ENCODE measurements around the gene CTNNA3. TPM values are rescaled to one million over a fixed set of nuclear protein-coding genes. Genes with fewer than 3 reads are reported as not detected.

CTNNA3 gene
- total and polyA plus RNA-seq, 7 donors: 0.85 to 66.2 (median 28.1) TPM

- Histone ChIP-seq H3K9me3 (no peaks in the 10 kb centered on the region), H3K4me3 (no peak overlapping the region), H3K27ac (no peak overlapping the region), H3K4me1 (peaks cover 34% of the 10 kb centered on the region), H3K27me3 (ENCODE audit: insufficient read depth in 3 of 3, low read length in 2 of 3) (no peaks in the 10 kb centered on the region), H3K36me3 (ENCODE audit: insufficient read depth in 1 of 2, low read depth in 1 of 2) (no peaks in the 10 kb centered on the region)
- intact Hi-C loops (cut with DNase I): no loop called here
- DNase-seq (no peak), ATAC-seq (peak in 3 of 4 donors; percentile 56 to 79 (median 56))
- 8 to 30% (median 17%) methylated on average over 1 of the region's 1 CpG for WGBS, 3 donors
- TF ChIP-seq CTCF (IDR thresholded peaks at IDR 0.05): no peak
These were observed 868.6 kb downstream of the CTNNA3 start for GRCh38 chr10:66827353-66827752.

- Histone ChIP-seq H3K36me3 (ENCODE audit: insufficient read depth in 1 of 2, low read depth in 1 of 2) (no peaks in the 10 kb centered on the region), H3K4me3 (no peak overlapping the region), H3K4me1 (peaks cover 25% of the 10 kb centered on the region), H3K27me3 (ENCODE audit: insufficient read depth in 3 of 3, low read length in 2 of 3) (no peaks in the 10 kb centered on the region), H3K9me3 (no peaks in the 10 kb centered on the region), H3K27ac (no peak overlapping the region)
- no peak for DNase-seq
- no peak for TF ChIP-seq CTCF (IDR thresholded peaks at IDR 0.05)
- intact Hi-C loops (cut with DNase I): no loop called here
- WGBS, 3 donors: 75 to 82% (median 81%) methylated on average over 1 of the region's 1 CpG
- no peak for ATAC-seq
These were observed 872.7 kb downstream of the CTNNA3 start for GRCh38 chr10:66823301-66823700.

GRCh38 chr10:66822801-66823200 is 873.2 kb downstream of the CTNNA3 start:
- H3K27me3 ChIP-seq (ENCODE audit: insufficient read depth in 3 of 3, low read length in 2 of 3): no peaks in the 10 kb centered on the region
- H3K4me1 ChIP-seq: peaks cover 21% of the 10 kb centered on the region
- H3K27ac ChIP-seq: peak overlapping the region; percentile 17
- no peak overlapping the region for H3K4me3 ChIP-seq
- ATAC-seq: no peak
- TF ChIP-seq CTCF (IDR thresholded peaks at IDR 0.05): no peak
- H3K36me3 ChIP-seq (ENCODE audit: insufficient read depth in 1 of 2, low read depth in 1 of 2): no peaks in the 10 kb centered on the region
- WGBS, 3 donors: 22 to 38% (median 28%) methylated on average over 1 of the region's 1 CpG
- intact Hi-C loops (cut with DNase I): no loop called here
- H3K9me3 ChIP-seq: no peaks in the 10 kb centered on the region
- DNase-seq: no peak

GRCh38 chr10:66819691-66820090 is 876.3 kb downstream of the CTNNA3 start:
- intact Hi-C loops (cut with DNase I): no loop called here
- TF ChIP-seq CTCF (IDR thresholded peaks at IDR 0.05): no peak
- Histone ChIP-seq H3K4me3 (no peak overlapping the region), H3K27ac (no peak overlapping the region), H3K9me3 (no peaks in the 10 kb centered on the region), H3K36me3 (ENCODE audit: insufficient read depth in 1 of 2, low read depth in 1 of 2) (no peaks in the 10 kb centered on the region), H3K27me3 (ENCODE audit: insufficient read depth in 3 of 3, low read length in 2 of 3) (no peaks in the 10 kb centered on the region), H3K4me1 (peaks cover 11% of the 10 kb centered on the region)
- ATAC-seq (no peak), DNase-seq (no peak)

- Histone ChIP-seq H3K4me1 (no peaks in the 10 kb centered on the region), H3K36me3 (ENCODE audit: insufficient read depth in 1 of 2, low read depth in 1 of 2) (no peaks in the 10 kb centered on the region), H3K27ac (no peak overlapping the region), H3K27me3 (ENCODE audit: insufficient read depth in 3 of 3, low read length in 2 of 3) (no peaks in the 10 kb centered on the region), H3K9me3 (no peaks in the 10 kb centered on the region), H3K4me3 (no peak overlapping the region)
- ATAC-seq (no peak), DNase-seq (no peak)
- 63 to 78% (median 72%) methylated on average over 2 of the region's 2 CpGs for WGBS, 3 donors
- intact Hi-C loops (cut with DNase I): no loop called here
- no peak for TF ChIP-seq CTCF (IDR thresholded peaks at IDR 0.05)
These were observed 882.9 kb downstream of the CTNNA3 start for GRCh38 chr10:66813122-66813521.

Data from psoas muscle (tissue), 8 donors.